ENCODE results near the gene SEMA4C. TPM values are rescaled to one million over a fixed set of nuclear protein-coding genes. Genes with fewer than 3 reads are reported as not detected.

SEMA4C gene
- total RNA-seq, 1 experiment from 2014 or later = 15.4 TPM

DNA sequence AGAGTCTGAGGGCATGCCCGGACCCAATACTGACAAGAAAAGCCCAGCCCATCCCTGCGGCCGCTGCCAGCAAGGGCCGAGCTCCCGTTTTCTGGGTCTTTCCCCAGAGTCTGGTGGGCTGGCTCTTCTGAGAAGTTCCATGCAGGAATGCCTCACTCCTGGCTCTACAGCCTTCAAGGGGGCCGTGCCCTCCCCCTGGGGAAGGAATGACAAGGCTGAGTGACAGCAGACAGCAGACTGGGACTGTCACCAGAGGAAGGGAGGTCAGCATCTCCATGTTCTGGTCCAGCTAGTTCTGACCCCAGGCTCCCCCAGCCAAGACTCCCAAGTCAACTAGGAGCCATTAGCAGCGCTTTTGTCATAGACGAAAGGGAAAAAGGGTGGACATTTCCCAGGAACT lies 13.0 kb upstream of the SEMA4C start:
- DNase-seq (ENCODE audit: low read depth) = no peak

DNA sequence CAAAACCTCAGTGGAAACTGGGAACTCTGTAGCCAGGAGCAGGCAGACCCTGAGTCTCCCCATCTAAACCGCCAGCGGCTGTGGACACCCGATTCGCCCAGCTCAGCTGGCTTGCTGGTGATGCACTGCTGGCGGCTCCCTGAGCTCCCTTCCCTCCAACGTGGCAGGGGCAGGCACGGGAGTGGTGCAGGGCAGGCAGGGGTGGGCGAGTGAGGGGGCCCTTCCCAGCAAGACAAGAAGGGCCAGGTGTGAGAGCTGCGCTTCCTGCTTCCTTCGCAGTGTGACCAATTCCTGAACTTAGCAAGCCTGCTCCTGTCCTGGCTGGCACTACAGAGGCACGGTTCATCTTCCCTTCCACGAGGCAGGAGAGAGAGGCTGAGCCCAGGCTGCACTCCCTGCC lies 12.3 kb upstream of the SEMA4C start:
- DNase-seq (ENCODE audit: low read depth) = no peak

DNA sequence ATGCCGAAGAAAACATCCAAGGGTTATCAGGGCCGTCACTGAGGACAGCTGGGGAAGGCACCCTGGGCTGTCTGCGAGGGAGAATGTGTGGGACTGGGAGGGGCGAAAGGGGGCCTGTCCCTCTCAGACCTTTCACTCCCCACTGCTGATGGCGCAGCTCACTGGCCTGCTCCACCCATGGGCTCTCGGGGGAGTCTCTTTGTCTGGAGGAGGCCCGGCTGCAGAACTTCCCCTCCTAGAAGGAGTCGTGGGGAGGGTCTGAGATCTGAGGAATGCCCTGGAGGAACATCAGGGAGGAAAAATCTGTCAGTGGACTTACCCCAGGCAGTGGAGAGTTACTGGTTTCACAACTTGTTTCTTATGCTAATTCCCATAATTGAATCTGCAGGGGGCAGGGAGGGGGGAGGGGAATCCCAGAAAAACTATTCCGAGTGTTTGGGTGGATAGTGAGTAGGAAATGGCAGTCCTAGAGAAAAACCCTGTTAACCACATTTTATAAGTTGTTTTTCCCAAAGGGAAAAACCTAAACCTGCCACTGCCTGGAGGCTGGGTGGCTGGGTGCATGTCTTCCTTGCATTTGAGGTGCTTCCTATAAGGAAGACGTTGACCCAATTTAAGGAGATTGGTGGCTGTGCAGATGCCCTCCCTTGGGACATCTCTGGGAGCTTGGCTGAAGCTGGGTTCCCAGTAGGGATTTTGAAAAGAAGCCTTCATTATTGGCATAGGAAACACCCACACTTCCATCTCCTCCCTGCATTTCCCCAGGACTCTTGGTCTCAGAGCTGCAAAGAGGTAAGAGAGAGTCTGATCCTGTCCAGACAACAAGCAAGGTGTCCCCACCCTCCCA lies 11.7 kb upstream of the SEMA4C start:
- DNase-seq (ENCODE audit: low read depth) = no peak

DNA sequence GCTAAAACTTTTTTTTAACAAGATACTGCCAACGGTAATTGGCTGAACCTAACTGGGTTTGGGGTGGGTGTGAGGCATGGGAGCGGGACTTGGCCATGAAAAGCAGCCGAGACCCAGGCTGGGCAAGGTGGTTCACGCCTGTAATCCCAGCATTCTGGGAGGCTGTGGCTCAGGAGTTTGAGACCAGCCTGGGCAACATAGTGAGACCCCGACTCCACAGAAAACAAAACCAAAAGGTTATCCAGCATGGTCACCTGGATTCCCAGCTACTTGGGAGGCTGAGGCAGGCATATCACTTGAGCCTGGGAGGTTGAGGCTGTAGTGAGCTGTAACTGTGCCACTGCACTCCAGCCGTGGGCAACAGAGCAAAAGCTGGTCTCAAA lies 11.0 kb upstream of the SEMA4C start:
- no peak for DNase-seq (ENCODE audit: low read depth)

DNA sequence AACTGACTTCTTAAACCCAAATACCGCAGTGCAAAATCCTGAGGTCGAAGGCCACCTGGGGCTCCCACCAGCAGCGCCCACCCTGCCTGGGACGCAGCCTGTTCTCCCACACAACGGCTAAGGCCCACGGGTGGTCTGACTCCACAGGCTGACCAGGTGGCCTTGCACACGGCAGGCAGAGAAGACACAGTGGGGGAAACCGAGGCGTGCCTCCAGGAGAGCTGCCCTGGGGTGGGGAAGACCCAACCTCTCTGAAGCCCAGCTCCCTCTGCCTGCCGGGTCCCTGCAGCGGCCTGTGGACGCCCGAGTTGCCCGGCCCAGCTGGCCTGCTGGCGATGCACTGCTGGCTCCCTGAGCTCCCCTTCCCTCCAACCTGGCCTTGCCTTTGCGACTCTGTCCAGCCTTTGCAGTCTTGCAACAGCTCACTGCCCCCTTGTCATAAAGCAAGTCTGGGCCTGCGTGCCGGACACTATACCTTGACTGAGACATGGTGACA lies 9.7 kb upstream of the SEMA4C start:
- DNase-seq (ENCODE audit: low read depth) = no peak

DNA sequence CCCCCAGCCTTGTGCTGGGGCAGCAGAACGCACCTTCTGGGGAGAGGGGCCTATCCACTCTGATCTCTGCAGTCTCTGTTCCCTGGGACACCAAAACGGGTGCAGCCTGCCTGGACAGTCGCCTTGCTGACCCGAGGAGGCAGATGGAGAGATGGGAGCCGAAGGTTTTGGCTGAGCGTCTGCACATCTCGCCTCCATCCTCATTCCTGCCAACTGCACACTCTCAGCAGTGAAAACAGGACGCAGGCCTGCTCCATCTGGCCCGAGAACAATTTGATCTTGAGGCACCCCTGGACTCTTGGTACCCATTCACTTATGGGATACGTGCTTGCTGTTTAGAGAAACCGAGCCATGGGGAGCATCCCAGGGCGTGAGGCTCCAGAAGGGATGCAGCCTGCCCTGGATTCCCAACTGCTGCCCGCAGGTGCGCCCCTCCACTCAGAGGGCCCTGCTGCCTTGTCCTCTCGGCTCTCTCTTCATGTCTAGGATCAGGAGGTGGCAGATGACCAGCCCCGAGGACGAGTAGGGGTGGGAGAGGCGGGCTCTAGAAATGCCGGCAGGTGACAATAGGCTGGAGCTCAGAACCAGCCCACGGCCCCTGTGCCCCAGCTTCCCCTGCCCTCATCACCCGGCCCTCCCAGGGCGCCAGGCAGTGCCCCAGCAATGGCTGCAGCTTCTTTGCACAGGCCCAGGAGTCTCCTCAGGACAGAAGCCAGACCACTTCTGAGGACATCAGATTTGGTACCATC lies 9.1 kb upstream of the SEMA4C start:
- DNase-seq (ENCODE audit: low read depth) = no peak

DNA sequence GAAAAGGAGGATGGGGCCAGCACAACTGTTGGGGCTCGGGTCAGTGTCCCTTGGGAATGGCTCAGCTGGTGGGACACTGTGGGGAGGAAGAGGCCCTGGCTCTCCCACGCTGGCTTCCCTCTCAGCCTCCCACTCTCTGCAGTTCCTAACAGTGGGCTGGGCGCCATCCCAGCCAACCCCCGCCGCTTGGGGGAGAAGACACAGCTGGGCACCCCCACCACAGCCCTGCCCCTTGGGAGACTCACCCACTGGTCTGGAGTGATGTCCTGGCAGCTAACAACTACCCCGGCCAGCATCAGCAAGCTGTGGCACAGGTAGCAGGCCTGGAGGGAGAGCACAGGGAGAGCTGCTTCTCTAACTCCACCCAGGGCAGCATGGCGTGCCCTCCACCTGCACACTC lies 8.3 kb upstream of the SEMA4C start:
- no peak for DNase-seq (ENCODE audit: low read depth)

DNA sequence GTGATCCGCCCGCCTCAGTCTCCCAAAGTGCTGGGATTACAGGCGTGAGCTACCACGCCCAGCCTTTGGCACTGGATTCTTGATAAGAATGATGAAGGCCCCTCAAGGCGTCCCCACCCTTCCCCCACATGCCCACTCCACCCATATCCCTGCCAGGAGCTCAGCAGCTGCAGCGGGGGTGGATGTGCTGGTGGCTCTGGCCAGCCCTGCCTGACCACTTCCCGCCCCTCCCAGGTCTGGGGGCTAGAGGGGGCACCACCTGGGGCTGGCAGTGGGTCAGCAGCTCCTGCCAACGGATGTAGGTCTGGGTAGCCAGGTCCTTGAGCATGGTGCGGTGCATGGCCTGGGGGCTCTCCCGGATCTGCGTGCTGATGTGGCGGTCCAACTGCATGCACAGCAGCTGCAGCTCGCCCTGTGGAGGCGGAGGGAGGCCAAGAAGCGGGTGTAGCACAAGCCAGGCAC lies 7.8 kb upstream of the SEMA4C start:
- DNase-seq (ENCODE audit: low read depth) = no peak

DNA sequence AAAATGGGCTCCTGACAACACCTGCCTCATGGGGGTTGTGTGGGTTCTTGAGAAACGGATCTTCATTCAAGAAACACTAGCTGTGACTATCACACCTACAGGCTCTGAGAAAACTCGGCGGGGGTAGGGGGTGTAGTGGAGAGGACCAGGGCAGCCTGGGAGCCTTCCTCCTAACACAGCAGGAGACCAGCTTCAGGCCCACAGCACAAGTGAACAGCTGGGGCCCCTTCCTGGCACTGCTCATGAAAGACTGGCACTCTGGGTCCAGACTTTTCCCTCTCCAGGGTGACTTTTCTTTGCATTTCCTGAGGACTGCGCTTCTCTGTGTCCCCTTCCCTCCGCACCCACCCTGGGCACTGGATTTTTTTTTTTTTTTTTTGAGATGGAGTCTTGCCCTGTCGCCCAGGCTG lies 7.2 kb upstream of the SEMA4C start:
- no peak for DNase-seq (ENCODE audit: low read depth)

DNA sequence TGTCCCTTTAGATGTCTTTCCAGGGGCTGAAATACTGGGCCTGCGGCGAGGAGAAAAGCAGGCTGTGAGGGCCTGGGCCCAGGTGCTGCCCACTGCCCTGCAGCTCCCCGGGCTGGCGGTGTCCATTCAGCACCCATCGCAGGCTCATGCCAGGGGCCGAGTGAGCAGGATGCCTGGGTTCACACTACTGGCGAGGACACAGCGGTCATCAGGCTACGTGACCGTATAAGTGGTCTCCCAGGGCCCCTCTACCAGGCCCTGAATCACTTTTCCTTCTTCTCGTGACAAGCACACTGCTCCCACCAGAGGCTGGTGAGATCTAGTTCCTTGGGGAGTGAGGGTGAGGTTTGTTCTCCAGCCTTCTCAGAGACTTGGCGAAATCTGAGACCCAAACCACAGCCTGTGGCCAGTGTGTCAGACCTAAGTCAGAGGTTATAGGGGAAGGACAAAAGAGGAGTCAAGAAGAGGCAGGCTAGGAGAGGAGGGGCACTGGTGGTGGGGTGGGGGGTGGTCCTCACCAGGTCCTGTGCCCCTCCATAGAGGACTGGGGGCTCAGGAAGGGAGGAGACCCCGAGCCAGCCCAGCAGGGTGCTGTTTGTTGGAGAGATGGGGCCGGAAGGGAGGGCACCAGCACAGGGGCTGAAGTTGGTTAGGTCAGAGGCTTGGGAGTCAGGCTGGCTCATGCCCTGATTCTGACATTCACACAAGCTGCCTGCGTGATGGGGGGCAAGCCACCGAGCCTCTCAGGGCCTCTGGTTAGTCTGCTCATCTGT lies 6.6 kb upstream of the SEMA4C start:
- DNase-seq (ENCODE audit: low read depth) = peak; percentile 74

DNA sequence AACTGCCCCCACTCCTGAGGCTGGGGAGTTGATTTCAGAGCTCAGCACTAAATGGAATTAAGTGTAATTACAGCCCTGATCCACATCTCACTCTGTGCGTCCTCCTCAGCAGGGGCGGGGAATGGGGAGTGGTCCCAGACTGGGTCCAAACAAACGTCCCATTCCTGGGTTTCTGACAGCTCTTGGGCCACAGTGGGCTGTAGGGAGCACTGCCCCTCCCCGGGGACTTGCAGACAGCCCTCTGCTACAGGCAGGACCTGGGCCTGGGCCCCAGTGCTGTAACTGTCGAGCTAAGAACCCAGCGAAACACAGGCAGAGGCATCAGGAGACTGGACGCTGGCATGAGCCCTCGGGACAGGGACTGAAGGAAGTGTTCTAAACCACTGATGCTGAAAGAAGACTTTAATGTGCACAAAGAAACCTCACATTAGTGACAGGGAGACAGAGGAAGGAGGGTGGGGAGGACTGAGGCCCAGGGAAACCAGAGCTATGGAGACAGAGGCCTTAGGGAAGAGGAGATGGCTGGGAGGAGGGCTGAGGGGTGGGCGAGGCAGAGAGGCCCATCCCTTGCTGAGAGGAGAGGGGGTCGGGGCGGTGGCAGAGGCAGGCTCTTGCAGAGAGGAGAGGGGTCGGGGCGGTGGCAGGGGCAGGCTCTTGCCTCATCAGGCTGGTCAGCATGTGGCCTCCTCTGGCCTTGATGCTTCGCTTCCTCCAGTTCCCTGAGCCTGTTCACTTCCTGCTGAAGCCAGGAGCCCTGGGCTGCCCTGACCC lies 5.8 kb upstream of the SEMA4C start:
- no peak for DNase-seq (ENCODE audit: low read depth)

DNA sequence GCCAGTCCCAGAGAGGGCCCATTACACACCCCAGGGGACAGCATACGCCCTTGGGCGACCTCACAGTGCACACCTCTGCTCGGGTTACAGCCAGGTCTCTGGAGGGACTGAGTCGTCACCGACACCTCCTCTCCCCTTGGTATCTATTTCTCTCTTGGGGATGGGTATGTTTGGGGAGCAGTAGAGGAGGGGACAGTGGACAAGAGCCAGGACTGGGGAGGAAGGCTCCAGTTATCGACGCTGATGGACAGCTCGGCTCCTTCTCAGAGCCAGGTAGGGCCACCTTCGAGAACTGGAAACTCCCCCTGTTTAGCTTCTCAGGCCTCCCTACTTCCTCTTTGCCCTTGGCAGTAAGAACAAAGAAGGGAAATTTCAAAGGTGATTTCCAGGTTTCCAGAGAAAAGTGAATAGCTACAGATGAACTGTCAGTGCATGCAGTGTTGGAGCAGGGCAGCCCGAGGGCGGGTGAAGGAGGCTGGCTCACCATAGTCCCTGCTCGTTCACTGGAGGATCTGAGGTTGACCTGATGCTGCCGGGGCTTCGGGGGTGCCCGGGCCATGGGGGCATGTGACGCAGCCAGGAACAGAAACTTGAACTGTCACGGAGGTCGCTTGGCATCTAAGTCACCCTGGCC lies 4.4 kb upstream of the SEMA4C start:
- DNase-seq (ENCODE audit: low read depth) = no peak

DNA sequence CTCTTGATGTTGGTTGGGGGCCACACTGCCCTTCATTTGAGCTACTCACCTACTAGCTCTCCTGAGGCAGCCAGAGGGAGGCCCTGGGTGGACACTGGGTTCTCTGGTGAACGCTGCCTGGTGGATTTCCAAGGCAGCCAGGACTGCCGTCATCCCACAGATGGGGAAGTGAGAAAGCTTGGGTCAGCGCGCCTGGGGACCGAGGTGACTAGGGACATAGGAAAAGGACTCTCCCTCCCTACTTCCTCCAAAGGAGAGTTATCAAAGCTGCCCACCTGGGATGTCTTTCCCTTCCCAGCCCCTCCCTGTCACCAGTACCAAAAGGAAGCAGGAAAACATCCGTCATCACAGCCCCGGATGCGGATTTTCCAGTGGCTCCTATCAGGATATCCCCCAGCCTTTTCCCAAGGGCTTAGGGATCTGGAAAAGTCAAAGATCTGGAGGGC lies 3.8 kb upstream of the SEMA4C start:
- no peak for DNase-seq (ENCODE audit: low read depth)

DNA sequence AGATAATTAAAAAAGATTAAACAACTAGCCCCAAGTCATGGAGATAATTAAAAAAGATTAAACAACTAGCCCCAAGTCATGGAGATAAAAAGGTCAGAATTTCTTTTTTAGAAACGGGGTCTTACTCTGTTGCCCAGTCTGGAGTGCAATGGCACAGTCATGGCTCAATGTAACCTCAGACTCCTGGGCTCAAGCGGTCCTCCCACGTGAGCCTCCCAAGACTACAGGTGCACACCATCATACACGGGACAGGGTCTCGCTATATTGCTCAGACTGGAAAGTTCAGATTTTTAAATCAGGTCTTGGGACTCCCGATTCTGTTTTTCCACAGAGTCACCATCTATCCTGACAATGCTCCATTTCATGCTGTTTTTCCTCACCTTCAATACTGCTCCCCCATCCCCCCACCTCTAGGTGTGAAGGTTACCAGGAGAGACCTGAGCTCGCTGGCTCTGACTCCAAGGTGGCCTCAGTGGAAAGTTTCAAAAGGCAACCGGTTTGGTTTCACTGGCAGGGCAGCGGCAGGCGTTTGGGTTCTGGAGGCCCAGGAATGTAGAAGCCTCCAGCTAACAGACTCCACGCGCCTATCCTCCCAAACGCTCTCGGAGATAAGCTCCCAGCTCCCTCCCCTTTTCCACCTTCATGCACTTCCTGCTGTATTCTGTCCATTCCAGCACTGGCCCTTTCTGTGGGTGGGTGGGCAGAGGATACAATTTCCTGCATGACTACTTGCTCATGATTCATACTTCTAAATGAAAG lies 2.9 kb upstream of the SEMA4C start:
- no peak for DNase-seq (ENCODE audit: low read depth)

DNA sequence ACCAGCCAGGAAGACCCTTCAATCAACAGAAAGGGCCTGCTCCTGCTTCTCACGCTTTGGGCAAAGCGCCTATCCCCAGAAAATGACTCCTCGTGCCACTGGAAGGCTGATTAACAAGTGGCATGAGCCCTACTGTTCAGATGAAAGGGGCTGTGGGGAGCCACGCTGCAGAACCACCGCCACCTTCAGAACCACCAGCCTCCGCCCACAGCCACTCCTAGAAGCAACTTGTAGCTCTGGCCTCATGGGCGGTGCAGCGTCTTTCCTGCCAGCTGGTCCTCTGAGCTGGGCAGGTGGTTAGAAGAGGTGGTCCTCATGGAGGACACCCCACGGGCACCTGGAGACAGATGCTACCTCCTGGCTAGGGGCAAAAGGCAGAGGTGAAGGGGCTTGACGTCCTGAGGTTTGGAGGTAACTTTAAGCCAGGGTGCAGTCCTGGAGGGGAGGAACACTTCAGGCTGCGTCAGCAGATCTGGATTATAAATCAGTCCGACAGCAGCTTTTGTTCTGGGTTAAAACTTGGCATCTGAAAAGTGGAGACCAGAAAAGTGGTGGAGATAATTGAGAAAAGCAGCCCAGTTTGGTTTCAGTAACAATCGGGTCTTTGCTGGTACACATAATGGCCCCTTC lies 861 bp upstream of the SEMA4C start:
- DNase-seq (ENCODE audit: low read depth) = no peak

DNA sequence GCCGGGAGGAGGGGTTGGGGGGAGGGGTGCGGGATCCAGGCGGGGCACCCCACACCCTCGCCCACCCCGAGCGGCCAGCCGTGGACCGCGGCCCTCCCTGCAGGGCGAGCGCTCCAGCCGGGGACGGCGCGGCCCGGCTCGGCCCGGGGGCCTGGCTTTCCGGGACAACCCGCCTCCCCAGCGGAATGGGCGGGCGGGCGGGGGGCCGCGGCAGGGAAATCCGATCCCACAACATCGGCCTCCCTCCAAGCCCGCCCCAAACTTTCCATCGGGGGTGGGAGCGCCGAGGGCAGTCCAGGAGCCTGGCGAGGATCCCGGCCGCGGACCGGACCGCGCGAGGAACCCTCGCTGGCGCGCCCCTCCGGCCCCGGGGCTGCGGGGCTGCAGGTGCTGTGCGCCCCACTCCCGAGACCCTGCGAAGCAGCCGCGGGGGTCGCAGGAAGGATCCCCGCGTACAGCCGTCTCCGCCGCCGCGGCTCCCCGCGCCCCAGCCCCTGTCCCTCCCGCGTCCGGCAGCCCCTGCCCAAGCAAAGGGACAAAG lies 529 bp downstream of the SEMA4C start:
- DNase-seq (ENCODE audit: low read depth) = no peak

DNA sequence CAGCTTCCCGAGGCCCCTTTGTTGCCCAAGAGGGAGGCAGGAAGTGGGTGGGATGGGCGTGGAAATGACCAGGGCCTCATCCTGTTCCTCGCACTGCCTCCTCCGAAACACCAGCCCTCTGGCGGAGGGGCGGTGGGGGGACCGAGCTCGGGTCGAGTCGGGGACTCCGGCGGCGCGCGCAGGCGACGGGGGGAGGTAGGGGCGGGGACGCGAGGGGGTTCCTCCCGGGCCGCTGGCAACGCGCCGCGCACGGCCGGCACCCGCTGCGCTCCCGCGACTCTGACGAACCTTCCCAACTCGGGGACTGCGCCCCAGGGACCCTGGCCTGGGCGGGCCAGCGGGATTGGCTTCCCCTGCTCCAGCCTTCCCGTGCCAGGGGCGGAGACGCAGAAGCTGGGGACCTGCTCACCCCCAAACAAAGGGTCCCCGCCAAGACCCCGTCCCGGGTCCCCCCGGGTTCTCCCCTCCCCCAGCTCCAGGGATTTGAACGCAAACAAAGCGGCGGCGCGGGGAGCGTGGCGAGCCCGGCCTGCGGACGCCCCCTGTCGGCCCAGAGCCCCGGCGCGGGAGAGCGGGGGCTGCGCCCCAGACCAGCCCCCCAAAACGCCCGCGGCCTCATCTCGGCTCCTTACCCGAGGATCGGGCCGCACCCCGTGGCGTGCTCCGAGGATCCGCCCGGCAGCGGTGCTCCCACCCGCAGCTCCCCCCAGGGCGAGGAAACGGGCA lies 1.2 kb downstream of the SEMA4C start:
- DNase-seq (ENCODE audit: low read depth) = peak; percentile 75

All from HT1080 (cell line).